Chondrocyte (in vitro differentiated cells): ENCODE data around the gene CHAT. TPM values are rescaled to one million over a fixed set of nuclear protein-coding genes. Genes with fewer than 3 reads are reported as not detected.

Source experiments
- DNase-seq: peaks from one replicate; pipeline ENCODE4 v3.0.0; 2021; ENCODE audit warnings: mixed read lengths, low spot score
- H3K27ac Mint-ChIP-seq: one replicate; pipeline ENCODE4 v1.8.0; 2021; ENCODE audit warnings: mild to moderate bottlenecking, moderate library complexity, mixed read lengths; ENCODE audit not compliant: unreplicated experiment
- H3K27me3 Mint-ChIP-seq: 2 replicates; pipeline ENCODE4 v1.8.0; 2021; ENCODE audit warnings: low read depth, mixed read lengths
- H3K36me3 Mint-ChIP-seq: 2 replicates; pipeline ENCODE4 v1.8.0; 2021; ENCODE audit warnings: low read depth, mixed read lengths
- H3K4me1 Mint-ChIP-seq: 2 replicates; pipeline ENCODE4 v1.8.0; 2021; ENCODE audit warnings: low read depth, mild to moderate bottlenecking, mixed read lengths
- H3K4me3 Mint-ChIP-seq: one replicate; pipeline ENCODE4 v1.8.0; 2021; ENCODE audit warnings: mild to moderate bottlenecking, moderate library complexity, mixed read lengths; ENCODE audit not compliant: unreplicated experiment
- H3K9me3 Mint-ChIP-seq: 2 replicates; pipeline ENCODE4 v1.8.0; 2021; ENCODE audit warnings: low read depth, mixed read lengths
- total RNA-seq: library from RNA; stranded (reverse); gene quantifications from 3 replicates; pipeline ENCODE4 v1.2.1, GENCODE V29; 2021
- TF ChIP-seq, protein P1 (sequence below): fragments of 200-600 bp; sonication (generic); IDR thresholded peaks from 2 replicates; pipeline ENCODE4 v1.5.0; 2021; ENCODE audit warnings: antibody characterized with exemption, mild to moderate bottlenecking, moderate library complexity

Gene CHAT
- total RNA-seq, 1 donor from 2014 or later = not detected

DNA sequence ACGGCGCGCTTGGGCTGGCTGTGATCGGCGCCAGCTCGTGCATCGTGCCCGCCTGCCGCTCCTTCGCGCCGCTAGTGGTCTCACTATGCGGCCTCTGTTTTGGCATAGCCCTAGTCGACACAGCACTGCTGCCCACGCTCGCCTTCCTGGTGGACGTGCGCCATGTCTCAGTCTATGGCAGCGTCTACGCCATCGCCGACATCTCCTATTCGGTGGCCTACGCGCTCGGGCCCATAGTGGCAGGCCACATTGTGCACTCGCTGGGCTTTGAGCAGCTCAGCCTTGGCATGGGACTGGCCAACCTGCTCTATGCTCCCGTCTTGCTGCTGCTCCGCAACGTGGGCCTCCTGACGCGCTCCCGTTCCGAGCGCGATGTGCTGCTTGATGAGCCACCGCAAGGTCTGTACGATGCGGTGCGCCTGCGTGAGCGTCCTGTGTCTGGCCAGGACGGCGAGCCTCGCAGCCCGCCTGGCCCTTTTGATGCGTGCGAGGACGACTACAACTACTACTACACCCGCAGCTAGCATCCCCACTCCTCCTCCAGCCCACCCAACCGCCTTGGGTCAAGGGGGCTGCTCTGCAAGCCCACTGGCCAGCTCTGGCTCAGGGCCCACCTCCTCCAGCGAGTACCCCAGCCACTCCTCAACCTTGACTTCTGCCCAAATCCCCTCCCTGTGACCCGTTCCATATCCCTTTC lies 1.9 kb upstream of the CHAT start:
- TF ChIP-seq, protein P1, sequence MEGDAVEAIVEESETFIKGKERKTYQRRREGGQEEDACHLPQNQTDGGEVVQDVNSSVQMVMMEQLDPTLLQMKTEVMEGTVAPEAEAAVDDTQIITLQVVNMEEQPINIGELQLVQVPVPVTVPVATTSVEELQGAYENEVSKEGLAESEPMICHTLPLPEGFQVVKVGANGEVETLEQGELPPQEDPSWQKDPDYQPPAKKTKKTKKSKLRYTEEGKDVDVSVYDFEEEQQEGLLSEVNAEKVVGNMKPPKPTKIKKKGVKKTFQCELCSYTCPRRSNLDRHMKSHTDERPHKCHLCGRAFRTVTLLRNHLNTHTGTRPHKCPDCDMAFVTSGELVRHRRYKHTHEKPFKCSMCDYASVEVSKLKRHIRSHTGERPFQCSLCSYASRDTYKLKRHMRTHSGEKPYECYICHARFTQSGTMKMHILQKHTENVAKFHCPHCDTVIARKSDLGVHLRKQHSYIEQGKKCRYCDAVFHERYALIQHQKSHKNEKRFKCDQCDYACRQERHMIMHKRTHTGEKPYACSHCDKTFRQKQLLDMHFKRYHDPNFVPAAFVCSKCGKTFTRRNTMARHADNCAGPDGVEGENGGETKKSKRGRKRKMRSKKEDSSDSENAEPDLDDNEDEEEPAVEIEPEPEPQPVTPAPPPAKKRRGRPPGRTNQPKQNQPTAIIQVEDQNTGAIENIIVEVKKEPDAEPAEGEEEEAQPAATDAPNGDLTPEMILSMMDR = no peak
- Mint-ChIP-seq H3K4me1 (peaks cover 20% of the 10 kb centered on the region), H3K9me3 (no peaks in the 10 kb centered on the region), H3K4me3 (peak overlapping the region; percentile 38), H3K27me3 (peaks cover 77% of the 10 kb centered on the region), H3K27ac (no peak overlapping the region), H3K36me3 (peaks cover 2% of the 10 kb centered on the region)
- DNase-seq = no peak

DNA sequence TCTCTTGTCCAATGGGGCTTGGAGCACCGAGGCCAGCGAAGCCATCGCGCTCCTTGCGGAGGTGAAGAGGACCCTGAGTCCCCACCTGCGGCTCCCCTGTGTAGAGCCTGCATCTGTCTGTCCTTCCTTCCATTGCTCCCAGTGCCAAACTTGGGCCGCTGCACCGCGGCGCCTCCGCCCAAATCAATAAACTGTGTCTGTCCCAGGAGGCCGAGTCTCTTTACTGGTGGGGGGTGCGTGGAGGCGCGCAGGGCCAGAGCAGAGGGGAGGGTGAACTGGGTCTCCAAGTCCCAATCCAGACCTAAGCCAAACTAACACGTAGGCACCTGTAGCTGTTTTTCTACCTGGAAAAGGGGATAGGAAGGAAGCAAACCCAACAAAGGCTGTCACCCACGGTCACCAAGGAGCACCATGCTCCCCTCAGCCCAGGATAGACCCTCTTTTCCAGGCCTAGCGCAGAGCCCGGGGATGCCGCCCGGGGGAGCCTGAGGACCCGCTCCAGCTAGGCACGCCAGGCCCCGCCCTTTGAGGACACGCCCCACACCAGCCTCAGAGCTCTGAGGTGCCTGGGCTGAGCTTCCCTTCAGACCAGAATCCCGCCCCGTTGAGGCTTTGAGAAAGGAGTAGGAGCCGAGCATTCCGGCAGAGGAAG lies 1.2 kb upstream of the CHAT start:
- Mint-ChIP-seq H3K36me3 (peaks cover 2% of the 10 kb centered on the region), H3K4me1 (peaks cover 17% of the 10 kb centered on the region), H3K4me3 (no peak overlapping the region), H3K9me3 (no peaks in the 10 kb centered on the region), H3K27ac (no peak overlapping the region), H3K27me3 (peaks cover 78% of the 10 kb centered on the region)
- peak; percentile 77 for DNase-seq
- TF ChIP-seq, protein P1 = no peak

DNA sequence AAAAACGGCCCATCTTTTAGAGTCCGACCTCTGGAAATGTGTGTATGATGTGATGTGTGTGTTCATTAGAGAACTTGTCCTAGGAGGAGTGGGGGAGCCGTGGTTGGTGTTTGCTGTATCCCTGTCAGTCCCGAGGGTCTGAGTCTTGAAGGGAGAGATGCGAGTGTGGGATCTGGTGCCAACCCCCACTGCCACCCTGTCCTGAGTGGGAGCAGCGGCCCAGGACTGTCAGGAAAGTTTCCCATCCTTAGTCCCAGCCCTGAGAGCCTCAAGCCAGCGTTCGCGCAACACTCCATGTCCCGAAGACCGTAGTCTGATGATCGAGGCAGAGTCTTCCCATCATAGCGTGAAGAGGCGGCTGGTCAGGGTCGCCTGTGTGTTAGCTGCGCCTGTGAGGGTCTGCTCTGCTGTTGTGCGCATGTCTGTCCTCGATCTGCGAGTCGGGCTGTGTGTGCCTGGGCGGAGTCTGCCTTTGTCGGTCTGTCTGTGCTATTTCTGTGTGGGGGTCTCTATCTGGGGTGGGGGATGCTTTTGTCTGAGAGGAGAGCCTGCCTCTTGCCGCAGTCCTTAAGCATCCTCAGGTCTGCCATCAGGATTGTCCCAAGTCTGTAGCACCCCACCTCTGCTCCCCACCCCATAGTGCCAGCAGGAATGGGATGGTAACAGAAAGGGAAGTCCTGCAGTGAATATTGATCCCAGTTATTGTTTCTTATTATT lies 514 bp upstream of the CHAT start:
- Mint-ChIP-seq H3K4me1 (peaks cover 17% of the 10 kb centered on the region), H3K9me3 (no peaks in the 10 kb centered on the region), H3K36me3 (peaks cover 2% of the 10 kb centered on the region), H3K4me3 (no peak overlapping the region), H3K27me3 (peaks cover 78% of the 10 kb centered on the region), H3K27ac (no peak overlapping the region)
- TF ChIP-seq, protein P1 = no peak
- DNase-seq = peak; percentile 67

DNA sequence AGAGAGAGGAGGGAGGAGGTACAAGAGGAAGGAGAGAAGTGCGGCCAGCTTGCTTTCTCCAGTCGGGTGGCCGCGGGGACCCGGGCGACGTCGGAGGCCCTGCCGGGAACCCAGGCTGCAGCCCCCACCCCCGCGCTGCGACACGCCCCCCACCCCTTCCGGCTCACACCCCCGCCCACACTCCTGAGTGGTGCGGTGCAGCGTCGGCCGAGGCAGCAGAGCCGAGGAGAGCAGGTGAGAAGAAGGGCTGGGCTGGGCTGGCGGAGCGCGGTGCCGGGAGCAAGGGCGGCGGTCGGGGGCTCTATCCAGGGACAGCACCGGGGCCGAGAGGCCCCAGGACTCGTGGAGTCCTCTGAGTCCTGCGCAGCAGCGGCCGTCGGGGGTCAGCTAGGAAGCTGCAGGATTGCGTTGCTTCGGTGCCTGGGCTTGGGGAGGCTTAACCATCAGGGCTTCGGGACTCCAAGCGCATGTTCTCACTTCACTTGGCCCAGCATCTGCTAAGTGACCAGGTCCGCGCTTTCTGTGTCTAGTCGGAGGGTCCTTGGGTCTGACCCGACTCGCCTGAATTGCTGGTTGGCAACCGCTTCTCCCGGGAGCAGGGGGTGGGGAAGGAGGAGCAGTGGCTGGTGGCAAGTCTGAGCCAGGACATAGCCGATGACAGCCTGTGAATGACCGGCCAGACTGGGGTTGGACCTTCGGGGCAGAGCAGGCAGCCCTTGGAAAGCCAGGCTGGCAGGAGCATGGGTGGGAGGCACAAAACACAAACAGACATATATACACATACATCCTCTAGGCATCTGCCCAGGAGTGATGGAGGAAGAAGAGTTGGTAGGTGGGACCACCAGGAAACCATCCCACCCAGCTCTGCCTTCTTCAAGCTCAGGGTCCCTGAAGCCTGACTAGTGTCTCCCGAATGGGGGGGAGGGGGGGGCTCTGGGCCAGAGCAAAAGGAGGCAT lies 683 bp downstream of the CHAT start:
- H3K27me3 Mint-ChIP-seq = peaks cover 77% of the 10 kb centered on the region
- peak; percentile 73 for DNase-seq
- H3K36me3 Mint-ChIP-seq = peaks cover 2% of the 10 kb centered on the region
- H3K27ac Mint-ChIP-seq = no peak overlapping the region
- peaks cover 15% of the 10 kb centered on the region for H3K4me1 Mint-ChIP-seq
- H3K9me3 Mint-ChIP-seq = no peaks in the 10 kb centered on the region
- TF ChIP-seq, protein P1 = no peak
- no peak overlapping the region for H3K4me3 Mint-ChIP-seq
